ENCODE measurements around the gene TMEM125.

TMEM125 gene

DNA sequence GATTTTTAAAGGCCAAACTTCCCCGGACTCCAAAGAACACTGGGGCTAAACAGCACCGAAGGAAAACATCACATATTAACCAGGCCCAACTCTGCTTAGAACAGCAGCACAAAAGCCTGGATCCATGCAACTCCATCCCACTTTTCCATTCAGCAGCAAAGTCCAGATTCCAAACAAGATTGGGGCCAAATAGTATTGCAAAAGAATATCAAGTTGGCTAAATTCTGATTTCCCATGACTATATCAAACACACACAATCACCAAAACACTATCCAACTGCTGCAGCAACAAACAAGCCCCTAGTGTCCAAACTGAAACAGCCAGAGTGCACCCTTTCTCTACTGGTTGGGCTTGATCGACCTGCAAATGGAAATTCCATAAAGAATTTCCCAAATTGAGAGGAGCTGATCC lies 19.4 kb upstream of the TMEM125 start:
- DNase-seq, result no peak

DNA sequence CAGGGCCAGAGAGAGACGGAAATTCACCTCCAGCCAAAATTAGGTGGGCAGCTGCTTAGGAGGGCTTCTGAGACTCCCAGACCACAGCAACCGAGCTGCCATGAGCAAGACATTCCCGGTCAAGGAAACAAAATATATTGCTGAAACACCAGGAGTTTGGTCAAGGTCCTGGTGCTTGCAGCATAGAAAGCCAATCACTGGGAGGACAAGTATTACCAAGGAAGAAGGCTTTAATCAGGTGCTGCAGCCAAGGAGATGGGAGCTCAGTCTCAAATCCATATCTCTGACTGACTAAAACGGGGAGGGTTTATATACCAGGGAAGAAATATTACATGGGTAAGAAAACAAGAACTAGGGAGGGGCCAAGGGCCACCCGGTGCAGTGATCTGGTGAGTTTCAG lies 18.8 kb upstream of the TMEM125 start:
- DNase-seq, result no peak

DNA sequence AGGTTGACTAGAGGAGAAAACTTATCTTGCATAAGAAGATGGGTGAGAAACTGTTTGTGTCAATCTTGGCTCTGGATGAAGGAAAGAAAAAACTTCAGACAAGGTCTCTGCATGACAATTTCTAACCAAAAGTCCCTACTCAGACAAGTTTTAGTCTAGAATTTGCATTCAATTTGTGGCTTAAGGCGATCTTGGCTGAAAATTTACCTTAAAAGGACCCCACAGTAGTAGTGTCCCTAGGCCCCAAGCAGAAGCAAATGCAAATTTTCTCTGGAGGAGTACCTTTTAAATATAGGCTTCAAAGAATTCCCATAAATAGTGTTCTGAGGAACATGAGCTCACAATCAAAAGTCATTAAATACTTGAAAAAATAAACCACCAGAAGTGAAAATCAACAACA lies 17.6 kb upstream of the TMEM125 start:
- DNase-seq, result no peak

DNA sequence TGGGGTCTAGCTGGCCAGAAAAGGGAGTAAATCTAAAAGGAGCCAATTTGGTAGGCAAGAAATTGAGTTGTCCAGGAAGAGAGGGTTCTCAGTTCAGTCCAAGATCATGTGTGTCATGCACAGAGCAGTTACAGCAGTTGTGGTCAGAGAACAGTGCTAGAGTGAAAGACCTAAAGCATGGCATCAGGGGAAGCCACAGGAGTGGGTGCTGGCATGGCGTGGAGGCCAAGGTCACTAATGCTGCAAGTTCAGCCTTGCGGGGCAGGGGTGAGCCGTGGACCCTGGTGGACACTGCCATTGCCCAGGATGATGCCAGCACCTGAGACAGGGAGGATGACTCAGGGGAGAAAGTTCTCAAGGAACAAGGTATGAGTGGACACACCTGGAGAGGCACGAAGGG lies 16.6 kb upstream of the TMEM125 start:
- no peak for DNase-seq

DNA sequence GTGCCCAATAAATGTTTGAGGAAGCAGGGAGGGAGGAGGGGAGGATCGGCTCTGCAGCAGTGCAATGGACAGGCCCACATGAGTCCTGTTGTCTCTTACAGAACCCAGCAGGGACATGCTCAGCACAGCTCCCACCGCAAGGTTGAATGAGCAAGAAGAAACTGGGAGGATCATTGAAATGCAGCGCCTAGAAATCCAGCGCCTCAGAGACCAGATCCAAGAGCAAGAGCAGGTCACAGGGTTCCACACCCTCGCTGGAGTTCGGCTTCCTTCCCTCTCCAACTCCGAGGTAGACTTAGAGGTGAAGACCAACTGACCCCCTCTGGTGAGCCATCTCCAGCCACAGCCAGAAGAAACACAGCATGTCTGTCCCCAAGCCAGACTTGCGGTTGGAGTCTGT lies 15.9 kb upstream of the TMEM125 start:
- DNase-seq, result no peak

DNA sequence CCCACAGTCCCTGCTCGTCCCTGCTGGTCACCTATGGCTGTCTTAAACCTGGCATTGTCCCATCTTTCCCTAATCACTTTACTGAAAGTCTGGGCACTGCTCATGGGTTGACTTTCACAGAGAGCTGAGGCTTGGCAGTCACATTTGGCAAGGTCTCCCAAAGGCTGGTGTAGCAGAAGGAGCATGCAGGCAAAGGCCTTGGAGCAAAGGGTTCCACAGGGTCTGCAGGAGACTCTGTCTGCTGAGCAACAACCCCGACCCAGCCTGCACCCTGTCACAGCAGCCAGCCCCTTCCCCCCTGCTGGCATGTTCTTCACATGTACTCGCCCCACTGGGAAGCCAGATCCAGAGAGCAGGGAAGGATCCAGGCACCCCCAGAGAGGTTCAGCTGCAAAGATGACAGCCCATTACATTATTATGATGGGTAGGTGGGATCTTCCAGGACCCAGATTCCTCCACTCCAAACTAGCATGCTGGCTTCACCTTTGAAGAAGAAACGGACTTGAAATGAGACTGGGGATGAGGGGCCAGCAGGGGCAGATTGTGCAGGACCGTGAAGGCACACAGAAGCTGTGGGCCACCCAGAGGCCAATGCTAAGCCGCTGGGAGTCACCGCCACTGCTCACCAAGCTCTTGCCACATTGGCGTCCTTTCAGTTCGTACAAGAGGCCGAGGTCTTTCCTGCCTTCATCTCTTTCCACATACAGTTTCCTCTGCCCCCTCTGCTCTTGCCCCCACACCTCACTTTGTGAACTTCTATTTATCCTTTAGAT lies 14.2 kb upstream of the TMEM125 start:
- no peak for DNase-seq

DNA sequence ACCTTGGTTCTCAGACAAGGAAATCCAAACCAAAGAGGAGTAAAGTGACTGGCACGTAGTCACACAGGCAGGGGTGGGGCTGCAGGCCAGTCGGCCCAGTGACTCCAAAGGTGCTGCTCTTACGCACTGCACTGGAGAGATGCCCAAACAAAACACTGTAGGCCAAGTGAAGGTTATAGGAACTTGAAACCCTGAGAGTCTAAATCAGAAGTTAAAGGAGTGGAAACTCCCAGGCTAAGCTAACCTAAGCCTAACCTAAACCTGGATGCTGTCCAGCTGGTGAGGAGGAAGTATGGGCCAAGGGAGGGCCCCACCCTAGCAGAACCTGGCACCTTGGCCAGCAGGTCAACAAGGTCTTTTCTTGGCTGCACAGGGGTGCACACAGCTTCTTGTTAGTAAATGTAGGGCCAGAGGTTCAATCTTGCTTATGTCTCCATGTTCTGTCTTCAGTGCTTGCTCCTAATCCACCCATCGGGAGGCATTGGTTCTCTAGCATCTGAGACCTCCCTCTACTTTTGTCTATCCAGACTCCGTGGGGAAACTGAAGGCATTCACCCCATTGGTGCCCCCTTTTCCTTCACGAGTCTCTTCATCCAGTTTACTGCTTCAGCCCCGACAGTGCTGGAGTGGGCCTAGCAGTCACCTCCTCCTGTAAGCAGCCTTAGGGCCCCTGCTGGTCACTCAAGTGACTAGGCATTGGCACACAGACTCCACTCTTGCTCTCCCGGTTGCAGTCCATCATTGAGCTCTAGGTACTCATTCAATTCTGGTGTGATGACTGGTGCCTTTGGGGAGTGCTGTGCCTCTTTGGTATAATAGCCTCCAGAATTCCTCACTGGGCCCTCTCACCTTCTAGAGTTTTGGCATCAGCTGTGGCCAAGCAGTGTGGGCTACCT lies 12.9 kb upstream of the TMEM125 start:
- DNase-seq, result no peak

DNA sequence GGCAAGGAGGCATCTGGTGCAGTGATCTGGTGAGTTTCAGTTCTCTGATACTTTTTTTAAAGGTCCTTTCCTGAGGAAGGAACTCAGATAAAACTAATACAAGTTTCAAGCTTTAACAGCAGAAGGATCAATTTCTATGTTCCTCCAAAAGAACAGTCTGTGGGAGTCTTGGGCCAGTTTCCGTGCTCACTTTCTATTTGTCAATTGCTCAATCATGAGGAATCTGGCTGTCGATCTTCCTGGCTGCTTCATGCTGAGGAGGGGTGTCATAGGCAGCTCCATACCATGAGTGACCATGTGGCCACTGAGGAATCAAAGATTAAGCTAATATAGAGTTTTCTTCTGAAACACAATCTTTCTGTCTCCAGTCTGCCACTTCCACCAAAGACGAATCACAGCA lies 11.4 kb upstream of the TMEM125 start:
- DNase-seq, result no peak

DNA sequence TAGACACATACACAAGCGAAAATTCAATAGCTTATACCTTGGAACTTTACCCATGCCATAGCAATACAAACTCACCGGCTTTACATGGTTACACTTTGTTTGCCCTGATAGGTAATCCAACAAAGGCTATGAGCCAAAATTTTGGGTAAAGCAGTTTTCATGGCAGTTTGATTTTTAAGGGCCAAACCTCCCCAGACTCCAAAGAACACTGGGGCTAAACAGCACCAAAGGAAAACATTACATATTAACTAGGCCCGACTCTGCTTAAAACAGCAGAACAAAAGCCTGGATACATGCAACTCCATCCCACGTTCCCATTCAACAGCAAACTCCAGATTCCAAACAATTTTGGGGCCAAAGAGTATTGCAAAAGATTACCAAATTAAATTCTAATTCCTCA lies 4.4 kb upstream of the TMEM125 start:
- DNase-seq, result no peak

DNA sequence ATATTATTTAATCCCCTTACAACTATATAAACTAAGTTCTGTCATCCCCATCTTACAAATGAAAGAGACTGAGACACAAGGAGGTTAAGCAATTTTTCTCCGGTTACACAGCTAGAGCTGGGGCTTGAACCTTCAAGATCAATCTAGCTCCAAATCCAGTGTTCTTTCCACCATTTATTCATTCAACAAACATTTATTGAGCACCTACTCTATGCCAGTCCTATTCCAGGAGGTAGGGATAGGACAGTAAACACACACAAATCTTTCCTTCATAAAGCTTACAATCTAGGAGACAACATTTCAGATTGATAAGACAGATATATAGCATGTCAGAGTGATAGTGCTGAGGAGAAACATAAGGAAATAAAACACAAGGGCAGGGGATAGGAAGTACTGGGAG lies 2.9 kb upstream of the TMEM125 start:
- no peak for DNase-seq

DNA sequence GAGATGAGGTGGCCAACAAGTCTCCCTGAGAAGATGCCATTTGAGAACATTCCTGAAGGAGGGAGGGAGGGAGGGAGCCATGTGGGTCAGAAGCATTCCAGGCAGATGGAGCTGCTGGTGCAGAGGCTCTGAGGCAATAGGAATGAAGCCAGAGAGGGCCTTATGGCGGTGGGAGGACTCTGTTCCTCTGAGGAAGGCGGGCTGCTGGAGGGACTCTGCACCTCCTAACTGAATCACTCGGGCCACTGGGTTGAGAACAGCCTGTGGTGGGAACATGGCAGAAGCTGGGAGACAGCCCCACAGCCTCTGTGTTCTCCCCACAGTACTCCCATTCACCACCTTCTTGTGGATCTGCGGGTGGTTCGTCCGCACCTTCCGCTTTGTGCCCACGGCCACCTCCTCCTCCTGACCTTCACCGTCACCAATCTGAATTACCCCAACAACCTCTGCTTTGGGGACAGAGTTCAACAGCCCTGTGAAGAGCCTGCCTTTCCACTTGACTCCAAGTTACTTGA lies 2.4 kb upstream of the TMEM125 start:
- DNase-seq, result no peak

DNA sequence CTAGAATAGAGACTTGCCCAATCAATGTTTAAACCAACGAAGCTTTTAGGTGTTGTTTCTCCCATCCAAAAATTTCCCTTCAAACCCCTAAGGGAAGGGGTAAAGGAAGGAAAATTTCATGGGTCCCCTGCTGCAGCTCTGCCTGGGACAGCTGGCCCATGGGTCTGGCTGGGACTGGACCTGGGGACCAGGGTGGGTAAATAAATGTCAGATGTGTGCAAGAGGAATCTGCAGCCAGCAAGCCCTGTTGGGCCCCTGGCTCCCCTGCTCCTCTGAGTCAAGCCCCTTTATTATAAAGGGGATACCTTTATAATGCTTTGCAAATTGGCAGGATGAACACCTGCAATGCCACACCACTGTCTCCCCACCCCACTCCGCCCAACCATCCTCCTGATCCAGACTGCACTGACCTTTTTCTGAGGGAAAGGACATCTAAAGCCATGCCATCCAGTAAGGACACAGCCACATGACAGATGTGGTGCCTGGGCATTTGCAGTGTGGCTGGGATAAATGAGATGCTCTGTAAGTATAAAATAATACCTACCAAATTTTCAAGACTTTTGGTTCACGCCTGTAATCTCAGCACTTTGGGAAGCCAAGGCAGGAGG lies 1.9 kb upstream of the TMEM125 start:
- no peak for DNase-seq

DNA sequence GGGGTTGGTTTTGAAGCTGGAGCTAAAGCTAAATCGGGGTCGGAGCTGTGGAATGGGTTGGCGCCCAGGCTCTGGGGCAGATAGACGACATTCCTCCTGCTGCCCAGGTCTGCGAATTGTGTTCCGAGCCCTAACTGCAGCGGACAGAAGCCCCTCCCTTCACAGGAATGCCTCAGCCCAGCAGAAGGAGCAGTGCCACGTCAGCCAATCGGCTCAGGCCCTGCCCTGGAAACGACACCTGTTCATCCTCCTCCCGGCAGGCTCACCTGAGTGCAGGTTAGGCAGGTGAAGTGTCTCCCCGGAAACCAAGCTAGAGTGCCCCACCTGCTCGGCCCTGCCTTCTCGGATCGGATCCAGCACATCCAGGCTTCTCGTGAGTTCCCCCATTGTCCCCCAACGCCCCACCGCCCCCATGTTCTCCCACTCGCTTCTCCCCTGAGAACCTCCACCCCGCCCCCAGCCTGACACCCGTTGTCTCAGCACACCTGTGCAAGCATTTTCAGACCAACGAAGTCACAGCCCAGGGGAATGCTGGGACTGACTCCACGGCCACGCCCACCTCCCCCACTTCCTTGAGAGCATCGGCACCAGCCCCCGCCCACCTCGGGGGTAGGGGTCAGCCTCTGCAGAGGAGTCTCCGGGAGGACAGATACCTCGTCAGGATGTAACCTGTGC lies 775 bp downstream of the TMEM125 start:
- DNase-seq, result peak; percentile 79

DNA sequence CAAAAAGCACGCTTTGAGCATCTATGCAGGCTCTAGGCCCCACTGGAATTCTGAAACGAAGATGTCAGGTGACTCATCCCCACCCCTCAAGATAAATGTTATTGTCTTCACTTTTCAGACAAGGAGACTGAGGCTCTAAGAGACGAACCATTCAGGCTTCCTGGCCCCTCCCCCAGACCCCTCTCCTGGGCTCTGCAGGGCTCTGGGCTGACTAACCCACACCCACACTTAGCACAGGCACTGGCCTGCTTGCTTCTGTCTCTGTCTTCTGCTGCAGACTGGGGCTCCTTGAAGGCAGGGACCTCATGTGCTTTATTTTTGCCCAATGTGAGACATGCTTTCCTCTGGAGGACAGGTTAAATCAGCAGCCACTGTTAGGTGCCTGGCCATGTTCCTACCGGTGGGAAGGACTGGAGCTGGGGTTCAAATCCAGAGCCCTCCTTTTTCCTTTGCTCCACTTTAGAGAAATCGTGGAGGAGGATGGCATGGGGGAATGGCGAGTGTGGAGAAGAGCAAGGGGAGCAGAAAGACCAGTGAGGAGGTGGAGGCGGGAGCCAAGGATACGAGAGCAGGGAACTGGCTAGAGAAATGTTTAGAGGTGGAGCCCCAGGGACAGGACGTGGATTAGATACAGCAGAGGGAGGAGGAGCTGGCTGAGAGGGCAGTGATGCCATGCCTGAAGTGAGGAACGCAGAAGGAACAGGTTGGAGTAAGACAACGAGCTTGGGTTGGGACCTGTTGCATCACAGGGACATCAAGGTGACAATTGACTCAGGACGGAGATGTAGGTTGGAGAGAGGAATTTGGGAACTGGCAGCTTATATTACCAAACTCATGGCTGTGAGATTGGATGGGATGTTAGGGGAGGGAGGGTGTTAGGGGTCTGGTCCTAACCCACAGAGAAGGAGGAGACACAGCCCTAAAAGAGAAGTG lies 1.7 kb downstream of the TMEM125 start:
- DNase-seq, result no peak

DNA sequence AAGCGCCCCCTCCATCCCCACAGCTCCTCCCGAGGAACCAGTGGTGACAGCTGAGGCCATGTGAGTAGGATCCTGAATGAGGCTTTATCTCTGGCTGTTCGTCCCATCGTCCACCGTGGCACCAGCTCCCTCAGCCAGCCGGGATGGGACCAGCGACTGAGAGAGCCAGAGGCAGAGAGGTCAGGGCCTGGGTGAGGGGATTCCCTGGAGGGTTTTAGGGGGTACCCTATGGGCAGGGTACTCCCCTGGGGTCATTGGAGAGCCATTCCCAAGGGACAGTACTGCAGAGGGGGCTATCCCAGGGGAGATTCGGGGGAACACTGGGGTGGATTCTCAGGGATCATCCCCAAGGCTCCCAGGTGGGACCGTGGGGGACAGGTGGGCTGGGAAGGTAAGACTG lies 2.4 kb downstream of the TMEM125 start:
- DNase-seq, result no peak

DNA sequence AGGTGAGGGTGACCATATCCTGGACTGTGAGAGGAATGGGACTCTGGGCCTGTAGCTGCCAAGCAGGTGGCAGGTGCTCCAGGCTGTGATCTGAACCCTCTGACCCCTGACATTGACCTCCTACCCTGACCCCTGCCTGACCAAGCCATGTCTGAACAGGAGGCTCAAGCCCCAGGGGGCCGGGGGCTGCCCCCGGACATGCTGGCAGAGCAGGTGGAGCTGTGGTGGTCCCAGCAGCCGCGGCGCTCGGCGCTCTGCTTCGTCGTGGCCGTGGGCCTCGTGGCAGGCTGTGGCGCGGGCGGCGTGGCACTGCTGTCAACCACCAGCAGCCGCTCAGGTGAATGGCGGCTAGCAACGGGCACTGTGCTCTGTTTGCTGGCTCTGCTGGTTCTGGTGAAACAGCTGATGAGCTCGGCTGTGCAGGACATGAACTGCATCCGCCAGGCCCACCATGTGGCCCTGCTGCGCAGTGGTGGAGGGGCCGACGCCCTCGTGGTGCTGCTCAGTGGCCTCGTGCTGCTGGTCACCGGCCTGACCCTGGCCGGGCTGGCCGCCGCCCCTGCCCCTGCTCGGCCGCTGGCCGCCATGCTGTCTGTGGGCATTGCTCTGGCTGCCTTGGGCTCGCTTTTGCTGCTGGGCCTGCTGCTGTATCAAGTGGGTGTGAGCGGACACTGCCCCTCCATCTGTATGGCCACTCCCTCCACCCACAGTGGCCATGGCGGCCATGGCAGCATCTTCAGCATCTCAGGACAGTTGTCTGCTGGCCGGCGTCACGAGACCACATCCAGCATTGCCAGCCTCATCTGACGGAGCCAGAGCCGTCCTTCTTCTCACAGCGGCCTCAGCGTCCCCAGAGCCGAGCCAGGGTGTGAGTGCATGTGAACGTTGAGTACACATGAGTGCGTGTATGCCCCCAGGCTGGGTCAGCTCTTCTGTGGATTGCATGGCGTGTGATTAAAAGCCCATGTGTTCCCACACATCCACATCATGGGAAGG lies 3.1 kb downstream of the TMEM125 start:
- DNase-seq, result no peak

DNA sequence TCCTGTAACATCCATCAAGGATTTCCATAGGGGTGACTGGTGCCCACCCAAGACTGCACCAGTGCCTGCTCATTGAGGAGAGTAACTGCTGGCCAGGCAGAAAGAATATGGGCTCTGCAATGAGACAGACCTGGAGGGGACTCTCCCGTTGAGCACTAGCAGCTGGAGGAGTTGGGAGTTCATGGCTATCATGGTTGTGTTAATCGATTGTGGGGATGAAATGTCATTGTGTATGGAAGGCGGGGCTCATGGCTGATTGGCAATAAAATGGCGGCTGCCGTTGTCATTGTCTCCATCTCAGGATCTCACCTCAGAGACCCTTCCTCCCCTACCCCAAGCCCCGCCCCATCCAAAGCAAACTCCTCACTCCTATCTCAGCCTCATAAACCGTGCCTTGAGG lies 3.9 kb downstream of the TMEM125 start:
- DNase-seq, result no peak

DNA sequence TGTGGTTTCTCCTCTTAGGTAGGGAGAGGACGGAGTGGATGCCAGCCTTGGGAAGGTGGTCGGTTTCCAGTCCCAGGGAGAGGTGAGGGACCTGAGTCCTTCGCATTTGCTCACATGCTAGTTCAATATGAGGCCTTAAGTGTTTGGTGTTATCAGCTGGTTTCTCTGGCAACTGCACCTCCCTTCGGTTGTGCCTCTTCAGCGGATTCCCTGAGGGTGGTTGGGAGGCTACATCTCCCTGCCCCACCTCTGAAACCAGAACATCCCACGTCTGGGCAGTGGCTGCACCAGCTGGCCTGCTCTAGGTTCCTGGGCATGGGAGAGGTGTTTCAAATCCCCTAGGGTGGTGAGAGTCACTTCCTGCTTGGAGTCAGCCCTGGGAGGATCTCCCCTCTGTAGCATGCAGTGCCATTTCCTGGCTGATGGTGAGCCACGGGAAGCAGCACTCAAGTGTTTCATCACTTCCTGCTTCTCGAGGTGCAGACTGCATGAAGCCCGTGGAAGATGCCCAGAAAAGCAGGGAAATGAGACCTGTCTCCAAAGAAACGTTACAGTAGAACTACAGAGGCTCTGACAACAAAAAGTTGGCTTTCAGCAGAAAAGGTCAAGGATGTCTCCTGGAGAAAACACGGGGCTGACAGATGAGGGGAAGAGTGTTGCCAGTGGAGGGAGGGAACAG lies 4.5 kb downstream of the TMEM125 start:
- no peak for DNase-seq

DNA sequence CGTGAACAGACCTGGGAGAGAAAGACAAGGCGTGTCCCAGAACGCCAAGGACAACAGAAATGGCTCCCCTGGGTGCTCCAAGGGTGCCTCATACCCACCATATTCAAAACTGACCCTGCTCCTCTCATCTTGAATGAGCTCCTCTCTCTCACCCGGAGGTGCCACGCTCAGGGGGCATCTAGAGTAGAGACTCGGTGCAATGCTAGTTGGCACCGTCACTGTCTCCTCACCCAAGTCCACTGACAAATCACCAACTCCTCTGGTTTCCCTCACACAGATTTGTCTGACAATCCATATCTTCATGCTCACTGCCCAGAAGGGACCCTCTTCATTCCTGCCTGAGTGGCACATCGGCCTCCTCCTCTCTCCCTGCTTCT lies 5.0 kb downstream of the TMEM125 start:
- DNase-seq, result no peak
